IPS-NIHi11 (cell line): Measurements from ENCODE around the gene SOX1.
A peak's percentile ranks its signal among the peaks of the same experiment; 100 is the strongest.

Source experiments
- DNase-seq: peaks from one replicate; pipeline ENCODE4 v3.0.0; 2012; ENCODE audit warnings: mixed read lengths, low spot score

The SOX1 gene

GRCh38 chr13:112106478-112107141, 39.7 kb downstream of the SOX1 start:
- DNase-seq = peak; percentile 50

- DNase-seq = no peak
Observed at GRCh38 chr13:112107289-112107688, 40.3 kb downstream of the SOX1 start.

GRCh38 chr13:112110479-112110878, 43.5 kb downstream of the SOX1 start:
- no peak for DNase-seq

GRCh38 chr13:112111239-112111857, 44.4 kb downstream of the SOX1 start:
- no peak for DNase-seq

- DNase-seq = no peak
Observed at GRCh38 chr13:112112534-112113276, 45.8 kb downstream of the SOX1 start.

GRCh38 chr13:112113348-112113747, 46.4 kb downstream of the SOX1 start:
- no peak for DNase-seq

GRCh38 chr13:112113851-112114250, 46.9 kb downstream of the SOX1 start:
- no peak for DNase-seq

GRCh38 chr13:112114391-112114790, 47.4 kb downstream of the SOX1 start:
- DNase-seq = no peak

GRCh38 chr13:112115403-112116091, 48.6 kb downstream of the SOX1 start:
- no peak for DNase-seq

GRCh38 chr13:112116187-112116950, 49.4 kb downstream of the SOX1 start:
- no peak for DNase-seq

GRCh38 chr13:112117258-112117954, 50.5 kb downstream of the SOX1 start:
- DNase-seq = no peak

GRCh38 chr13:112117955-112118302, 51.0 kb downstream of the SOX1 start:
- no peak for DNase-seq

- DNase-seq = no peak
Observed at GRCh38 chr13:112118451-112119064, 51.6 kb downstream of the SOX1 start.

GRCh38 chr13:112119192-112120030, 52.5 kb downstream of the SOX1 start:
- DNase-seq = no peak

- DNase-seq = no peak
Observed at GRCh38 chr13:112120031-112120373, 53.1 kb downstream of the SOX1 start.
